Measurements from ENCODE around the gene HPS6. TPM values are rescaled to one million over a fixed set of nuclear protein-coding genes. Genes with fewer than 3 reads are reported as not detected.

Gene HPS6
- total and polyA plus RNA-seq, 9 of the 15 experiments (the other 6 are each of a cell fraction or from before 2014, with no cell fraction given), result 0.45 to 14.0 (median 4.5) TPM

DNA sequence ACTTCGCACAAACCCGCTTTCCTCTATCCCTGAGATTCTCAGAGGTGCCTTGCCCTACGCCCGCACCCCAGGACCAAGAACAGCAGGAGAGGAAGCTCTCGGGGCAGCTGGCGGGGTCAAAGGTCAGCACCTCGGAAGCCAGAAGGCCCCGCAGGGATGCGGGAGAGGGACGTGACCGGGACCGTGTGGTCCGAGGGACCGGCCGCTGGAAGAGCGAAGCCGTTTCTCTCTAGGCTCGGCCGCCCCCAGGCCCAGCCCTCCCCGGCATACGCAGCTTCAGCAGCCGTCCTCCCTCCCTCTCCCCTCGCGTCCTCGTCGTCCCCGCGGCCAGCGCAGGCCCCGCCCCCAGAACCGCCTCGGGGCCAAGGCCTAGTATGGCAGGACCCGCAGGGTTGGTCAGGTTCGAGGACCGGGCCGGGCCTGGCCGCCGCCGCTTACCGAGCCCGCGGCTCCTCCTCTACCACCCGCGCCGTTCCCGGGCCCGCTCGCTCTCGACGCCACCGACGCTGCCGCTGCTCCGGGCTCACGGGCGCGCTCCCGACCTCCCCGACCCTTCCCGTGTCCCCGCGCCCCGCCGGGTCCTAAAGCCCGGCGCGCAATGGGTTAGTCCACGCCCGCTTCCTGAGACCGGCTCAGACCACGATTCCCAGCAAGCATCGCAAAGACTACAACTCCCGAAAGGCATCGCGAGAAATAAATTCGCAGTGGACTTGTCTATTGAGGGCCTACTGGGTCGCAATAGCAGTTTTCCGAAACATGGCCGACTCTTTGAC is 9.3 kb upstream of the HPS6 start, which contains the start of gene ARMH3 (continued):
- TF ChIP-seq, protein P1, sequence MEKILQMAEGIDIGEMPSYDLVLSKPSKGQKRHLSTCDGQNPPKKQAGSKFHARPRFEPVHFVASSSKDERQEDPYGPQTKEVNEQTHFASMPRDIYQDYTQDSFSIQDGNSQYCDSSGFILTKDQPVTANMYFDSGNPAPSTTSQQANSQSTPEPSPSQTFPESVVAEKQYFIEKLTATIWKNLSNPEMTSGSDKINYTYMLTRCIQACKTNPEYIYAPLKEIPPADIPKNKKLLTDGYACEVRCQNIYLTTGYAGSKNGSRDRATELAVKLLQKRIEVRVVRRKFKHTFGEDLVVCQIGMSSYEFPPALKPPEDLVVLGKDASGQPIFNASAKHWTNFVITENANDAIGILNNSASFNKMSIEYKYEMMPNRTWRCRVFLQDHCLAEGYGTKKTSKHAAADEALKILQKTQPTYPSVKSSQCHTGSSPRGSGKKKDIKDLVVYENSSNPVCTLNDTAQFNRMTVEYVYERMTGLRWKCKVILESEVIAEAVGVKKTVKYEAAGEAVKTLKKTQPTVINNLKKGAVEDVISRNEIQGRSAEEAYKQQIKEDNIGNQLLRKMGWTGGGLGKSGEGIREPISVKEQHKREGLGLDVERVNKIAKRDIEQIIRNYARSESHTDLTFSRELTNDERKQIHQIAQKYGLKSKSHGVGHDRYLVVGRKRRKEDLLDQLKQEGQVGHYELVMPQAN (IDR thresholded peaks at IDR 0.05; ENCODE audit: borderline replicate concordance), result 0 out of 2 replicates have a peak, but pooled peaks have one; percentile 40
- TF ChIP-seq POLR2G (IDR thresholded peaks at IDR 0.05; ENCODE audit: low read depth, low read length) (peak; percentile 93), ARHGAP35 (IDR thresholded peaks at IDR 0.05; ENCODE audit: partially characterized antibody) (no peak), ZNF232 (CRISPR knock-in tag; IDR thresholded peaks at IDR 0.05) (no peak), NEUROD1 (IDR thresholded peaks at IDR 0.05; ENCODE audit: borderline replicate concordance, low read depth, low read length, partially characterized antibody) (peak; percentile 85), ELF1 (tag; IDR thresholded peaks at IDR 0.05) (peak; percentile 90), TEAD1 (CRISPR knock-in tag; IDR thresholded peaks at IDR 0.05) (peak in 1 of 2 experiments; percentile 88; a peak in 2 of 4 replicates)
- TF ChIP-seq, protein P2, sequence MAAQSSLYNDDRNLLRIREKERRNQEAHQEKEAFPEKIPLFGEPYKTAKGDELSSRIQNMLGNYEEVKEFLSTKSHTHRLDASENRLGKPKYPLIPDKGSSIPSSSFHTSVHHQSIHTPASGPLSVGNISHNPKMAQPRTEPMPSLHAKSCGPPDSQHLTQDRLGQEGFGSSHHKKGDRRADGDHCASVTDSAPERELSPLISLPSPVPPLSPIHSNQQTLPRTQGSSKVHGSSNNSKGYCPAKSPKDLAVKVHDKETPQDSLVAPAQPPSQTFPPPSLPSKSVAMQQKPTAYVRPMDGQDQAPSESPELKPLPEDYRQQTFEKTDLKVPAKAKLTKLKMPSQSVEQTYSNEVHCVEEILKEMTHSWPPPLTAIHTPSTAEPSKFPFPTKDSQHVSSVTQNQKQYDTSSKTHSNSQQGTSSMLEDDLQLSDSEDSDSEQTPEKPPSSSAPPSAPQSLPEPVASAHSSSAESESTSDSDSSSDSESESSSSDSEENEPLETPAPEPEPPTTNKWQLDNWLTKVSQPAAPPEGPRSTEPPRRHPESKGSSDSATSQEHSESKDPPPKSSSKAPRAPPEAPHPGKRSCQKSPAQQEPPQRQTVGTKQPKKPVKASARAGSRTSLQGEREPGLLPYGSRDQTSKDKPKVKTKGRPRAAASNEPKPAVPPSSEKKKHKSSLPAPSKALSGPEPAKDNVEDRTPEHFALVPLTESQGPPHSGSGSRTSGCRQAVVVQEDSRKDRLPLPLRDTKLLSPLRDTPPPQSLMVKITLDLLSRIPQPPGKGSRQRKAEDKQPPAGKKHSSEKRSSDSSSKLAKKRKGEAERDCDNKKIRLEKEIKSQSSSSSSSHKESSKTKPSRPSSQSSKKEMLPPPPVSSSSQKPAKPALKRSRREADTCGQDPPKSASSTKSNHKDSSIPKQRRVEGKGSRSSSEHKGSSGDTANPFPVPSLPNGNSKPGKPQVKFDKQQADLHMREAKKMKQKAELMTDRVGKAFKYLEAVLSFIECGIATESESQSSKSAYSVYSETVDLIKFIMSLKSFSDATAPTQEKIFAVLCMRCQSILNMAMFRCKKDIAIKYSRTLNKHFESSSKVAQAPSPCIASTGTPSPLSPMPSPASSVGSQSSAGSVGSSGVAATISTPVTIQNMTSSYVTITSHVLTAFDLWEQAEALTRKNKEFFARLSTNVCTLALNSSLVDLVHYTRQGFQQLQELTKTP (IDR thresholded peaks at IDR 0.05; ENCODE audit: low read depth in 1 of 2, partially characterized antibody in 2 of 2), result peak in 1 of 2 experiments; percentile 94
- TF ChIP-seq, protein P3, sequence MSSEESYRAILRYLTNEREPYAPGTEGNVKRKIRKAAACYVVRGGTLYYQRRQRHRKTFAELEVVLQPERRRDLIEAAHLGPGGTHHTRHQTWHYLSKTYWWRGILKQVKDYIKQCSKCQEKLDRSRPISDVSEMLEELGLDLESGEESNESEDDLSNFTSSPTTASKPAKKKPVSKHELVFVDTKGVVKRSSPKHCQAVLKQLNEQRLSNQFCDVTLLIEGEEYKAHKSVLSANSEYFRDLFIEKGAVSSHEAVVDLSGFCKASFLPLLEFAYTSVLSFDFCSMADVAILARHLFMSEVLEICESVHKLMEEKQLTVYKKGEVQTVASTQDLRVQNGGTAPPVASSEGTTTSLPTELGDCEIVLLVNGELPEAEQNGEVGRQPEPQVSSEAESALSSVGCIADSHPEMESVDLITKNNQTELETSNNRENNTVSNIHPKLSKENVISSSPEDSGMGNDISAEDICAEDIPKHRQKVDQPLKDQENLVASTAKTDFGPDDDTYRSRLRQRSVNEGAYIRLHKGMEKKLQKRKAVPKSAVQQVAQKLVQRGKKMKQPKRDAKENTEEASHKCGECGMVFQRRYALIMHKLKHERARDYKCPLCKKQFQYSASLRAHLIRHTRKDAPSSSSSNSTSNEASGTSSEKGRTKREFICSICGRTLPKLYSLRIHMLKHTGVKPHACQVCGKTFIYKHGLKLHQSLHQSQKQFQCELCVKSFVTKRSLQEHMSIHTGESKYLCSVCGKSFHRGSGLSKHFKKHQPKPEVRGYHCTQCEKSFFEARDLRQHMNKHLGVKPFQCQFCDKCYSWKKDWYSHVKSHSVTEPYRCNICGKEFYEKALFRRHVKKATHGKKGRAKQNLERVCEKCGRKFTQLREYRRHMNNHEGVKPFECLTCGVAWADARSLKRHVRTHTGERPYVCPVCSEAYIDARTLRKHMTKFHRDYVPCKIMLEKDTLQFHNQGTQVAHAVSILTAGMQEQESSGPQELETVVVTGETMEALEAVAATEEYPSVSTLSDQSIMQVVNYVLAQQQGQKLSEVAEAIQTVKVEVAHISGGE (CRISPR knock-in tag; IDR thresholded peaks at IDR 0.05), result peak in 1 of 3 experiments; percentile 59; a peak in 2 of 6 replicates
- TF ChIP-seq, protein P4, sequence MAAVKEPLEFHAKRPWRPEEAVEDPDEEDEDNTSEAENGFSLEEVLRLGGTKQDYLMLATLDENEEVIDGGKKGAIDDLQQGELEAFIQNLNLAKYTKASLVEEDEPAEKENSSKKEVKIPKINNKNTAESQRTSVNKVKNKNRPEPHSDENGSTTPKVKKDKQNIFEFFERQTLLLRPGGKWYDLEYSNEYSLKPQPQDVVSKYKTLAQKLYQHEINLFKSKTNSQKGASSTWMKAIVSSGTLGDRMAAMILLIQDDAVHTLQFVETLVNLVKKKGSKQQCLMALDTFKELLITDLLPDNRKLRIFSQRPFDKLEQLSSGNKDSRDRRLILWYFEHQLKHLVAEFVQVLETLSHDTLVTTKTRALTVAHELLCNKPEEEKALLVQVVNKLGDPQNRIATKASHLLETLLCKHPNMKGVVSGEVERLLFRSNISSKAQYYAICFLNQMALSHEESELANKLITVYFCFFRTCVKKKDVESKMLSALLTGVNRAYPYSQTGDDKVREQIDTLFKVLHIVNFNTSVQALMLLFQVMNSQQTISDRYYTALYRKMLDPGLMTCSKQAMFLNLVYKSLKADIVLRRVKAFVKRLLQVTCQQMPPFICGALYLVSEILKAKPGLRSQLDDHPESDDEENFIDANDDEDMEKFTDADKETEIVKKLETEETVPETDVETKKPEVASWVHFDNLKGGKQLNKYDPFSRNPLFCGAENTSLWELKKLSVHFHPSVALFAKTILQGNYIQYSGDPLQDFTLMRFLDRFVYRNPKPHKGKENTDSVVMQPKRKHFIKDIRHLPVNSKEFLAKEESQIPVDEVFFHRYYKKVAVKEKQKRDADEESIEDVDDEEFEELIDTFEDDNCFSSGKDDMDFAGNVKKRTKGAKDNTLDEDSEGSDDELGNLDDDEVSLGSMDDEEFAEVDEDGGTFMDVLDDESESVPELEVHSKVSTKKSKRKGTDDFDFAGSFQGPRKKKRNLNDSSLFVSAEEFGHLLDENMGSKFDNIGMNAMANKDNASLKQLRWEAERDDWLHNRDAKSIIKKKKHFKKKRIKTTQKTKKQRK (IDR thresholded peaks at IDR 0.05; ENCODE audit: borderline replicate concordance, low read depth, low read length), result no peak

All from K562 (cell line).